ENCODE measurements around the gene SULF2.
"Not testable (repeated sequence)": the region's sequence is repeated elsewhere in the genome, so short reads cannot be mapped to it uniquely, and the experiment has no call there.

SULF2 gene

DNA sequence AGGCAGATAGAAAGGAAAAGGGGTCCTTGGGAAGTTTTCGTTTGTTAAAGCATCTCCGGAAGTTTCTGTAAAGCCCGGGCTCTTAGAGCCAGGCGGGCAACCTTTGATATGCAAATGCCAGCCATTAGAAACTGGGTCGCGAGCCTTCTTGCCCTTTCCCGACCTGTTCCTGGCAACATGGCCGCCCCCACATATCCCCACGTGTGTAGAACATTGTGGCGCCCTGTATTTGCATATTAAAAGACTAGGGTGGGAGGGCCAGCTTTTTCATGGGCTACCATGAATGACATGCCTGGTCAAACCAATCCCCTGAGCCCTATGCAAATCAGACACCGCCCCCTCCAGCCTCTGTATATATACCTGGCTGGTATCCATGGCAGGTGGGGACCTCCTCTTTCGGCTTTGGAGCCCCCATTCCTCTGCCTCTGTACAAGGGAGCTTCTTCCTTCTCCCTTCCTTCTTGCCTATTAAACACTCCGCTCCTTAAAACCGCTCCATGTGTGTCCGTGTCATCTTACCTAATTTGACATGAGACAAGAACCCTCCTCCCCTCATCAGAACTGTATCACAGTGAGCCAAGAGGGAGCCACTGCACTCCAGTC, 19.0 kb upstream of the SULF2 start:
- not testable (repeated sequence) for DNase-seq

DNA sequence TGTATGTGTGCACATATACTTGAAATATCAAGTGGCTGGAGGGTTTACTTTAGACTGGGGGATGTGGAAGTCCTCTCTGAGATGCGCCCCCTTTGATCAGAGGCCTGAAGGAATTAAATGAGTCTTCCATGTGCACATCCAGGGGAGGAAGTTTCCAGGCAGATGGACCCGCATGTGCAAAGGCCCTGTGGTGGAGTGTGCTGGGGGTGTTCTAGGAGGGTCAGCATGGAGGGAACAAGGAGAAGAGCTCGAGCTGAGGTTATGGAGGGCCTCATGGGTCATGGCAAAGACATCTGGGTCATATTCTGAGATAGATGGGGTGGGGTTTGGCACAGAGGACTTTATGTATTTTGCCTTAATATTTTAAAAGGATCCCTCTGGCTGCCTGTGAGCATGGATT, 17.7 kb upstream of the SULF2 start:
- DNase-seq, result no peak

DNA sequence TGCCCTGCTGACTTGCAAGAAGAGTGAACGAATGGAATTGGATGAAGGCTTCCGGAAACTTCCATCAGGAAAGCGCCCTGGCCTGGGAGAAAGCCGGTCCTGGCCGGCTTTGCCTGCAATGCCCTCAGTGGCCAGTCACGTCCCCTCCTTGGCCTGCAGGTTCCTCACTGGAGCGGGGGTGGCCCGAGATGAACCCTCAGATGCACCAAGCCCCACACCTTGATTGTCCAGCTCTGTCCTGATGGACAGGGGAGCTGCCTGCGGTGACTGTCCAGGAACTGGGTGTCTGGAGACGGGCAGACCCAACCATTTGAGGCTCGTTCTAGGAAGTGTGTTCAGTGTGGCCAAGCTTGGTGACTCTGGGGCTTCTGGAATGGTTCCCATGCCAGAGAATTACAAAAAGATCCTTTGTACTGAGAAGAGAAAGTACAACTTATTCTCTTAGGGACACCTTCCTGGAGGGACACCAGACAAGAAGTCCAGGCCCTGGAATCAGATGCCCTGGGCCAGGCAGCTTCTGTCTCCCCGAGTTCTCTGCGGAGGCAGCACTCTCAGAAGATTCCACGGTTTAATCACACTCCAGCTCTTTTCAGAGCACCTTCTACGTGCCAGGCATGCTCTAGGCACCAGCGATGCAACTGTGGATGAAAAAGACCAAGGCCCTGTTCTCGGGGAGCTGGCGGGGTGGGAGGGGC, 17.1 kb upstream of the SULF2 start:
- DNase-seq, result no peak

DNA sequence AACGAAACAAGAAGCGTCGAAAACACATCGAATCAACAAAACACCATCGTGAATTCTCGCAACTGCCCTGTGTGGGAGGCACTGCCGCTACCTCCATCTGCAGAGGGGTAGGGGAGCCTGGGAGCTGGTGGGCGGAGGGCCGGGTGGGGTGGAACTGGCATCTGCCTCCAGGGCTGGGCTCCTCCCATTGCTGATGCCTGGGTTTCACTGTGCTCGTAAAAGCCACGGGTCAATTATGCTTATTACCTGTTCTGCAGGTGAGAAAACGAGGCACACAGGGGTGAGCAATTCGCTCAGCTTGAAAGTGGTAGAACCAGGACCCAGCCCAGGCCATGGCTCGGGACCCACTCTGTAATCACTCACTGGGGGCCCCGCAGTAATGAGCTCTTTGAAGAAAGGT, 16.5 kb upstream of the SULF2 start:
- DNase-seq, result no peak

DNA sequence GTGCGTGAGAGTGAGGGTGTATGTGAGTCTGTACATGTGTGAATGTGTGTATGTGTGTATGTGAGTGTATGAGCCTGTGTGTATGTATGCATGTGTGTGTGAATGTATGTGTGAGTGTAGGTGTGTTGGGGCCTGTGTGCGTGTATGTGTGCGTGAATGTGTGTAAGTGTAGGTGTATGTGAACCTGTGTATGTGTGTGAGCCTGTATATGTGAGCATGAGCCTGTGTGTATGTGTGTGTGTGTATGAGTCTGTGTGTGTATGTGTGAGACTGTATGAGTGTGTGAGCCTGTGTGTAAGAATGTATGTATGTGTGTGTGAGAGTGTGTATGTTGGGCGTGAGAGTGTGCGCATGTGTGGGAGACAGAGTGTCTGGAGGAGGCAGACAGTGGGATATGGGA, 15.8 kb upstream of the SULF2 start:
- DNase-seq, result no peak

DNA sequence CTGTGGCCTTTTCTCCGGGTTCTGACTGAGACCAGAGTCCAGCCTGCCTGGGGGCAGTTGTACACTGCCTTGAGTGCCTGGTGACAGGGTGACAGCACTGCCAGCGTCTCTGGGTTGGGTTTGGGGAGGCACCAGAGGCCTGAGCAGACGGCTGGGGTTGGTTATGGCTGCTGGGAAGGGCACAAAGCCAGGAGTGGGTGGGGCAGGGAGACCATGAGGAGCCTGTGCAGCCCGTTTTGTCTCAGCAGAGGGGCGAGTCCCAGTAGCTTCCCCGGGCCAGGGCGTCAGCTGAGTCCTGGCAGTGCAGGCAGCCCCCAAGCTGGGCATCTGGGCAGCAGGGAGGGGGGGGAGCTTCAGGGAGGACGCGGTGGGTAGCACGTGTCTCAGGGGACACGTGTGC, 15.3 kb upstream of the SULF2 start:
- DNase-seq, result no peak

DNA sequence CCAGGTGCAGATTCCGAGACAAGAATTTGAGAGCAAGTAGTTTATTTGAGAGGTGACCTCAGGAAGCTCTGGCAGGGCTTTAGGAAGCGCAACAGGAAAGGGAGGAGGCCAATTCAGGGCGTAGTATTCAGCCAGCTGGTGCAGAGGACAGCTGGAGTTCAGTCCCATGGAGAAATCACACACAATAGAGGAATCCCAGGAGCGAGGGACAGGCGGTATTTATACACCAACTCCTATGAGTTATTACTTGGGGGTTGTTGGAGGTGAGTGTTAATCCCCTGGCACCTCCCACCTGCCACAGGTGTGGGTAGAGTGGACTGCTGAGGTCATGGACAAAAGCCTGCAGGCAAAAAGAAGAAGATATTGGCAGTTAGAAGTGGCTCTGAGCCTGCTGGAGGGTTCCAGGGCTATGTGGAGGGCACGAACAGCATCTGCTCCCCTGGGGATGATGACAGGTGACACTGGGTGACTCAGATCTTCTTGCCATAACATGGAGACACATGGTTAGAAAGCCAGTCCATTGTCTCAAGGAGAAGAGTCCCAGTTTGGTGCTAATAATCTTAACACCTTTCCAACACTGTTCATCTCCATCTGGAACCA, 13.9 kb upstream of the SULF2 start:
- no peak for DNase-seq

DNA sequence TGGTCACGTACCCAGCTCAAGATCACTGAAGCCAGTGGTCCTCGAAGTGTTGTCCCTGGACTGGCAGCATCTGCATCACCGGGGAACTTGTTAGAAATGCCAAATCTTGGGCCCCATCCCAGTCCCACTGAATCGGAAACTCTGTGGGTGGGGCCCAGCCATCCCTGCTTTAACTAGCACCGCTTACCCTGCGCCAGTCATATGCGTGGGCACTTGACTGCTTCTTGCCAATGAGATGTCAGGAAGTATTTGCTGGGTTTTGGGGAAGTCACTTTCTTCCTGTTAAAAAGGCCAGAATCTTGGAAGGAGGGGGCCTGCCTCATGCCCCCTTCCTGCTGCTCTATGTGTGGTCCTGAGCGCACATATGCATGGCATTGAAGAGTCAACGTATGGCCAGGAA, 11.7 kb upstream of the SULF2 start:
- no peak for DNase-seq

DNA sequence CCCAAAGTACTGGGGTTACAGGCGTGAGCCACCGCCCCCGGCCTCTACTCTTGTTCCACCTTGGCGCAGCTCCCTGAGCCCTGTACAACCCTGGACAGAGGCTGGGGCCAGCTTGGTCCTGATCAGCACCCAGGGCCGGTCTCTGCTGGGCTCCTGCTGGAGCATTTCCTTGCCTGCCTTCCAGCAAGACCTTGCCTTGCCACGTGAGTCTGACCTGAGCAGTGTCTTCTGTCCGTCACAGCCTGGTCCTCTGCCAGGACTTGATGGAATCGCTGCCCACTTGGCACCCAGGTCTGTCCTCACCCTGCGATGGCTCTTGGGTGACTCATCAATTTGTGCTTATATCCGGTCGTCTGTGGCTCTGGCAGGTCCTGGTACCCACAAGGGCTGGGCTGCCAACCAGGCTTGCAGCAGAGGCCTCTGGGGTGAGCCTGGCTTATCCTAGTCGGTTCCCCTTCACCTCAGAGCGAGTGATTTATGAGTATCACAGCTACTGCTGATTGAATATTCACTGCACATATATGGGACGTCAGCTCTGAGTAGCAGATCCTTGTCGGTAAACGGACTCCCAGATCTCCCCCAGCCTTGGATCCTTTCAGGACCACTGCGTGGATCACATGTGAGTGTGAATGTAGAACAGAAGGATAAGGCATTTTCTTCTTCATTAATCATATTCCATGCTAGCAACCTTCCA, 10.1 kb upstream of the SULF2 start:
- no peak for DNase-seq

DNA sequence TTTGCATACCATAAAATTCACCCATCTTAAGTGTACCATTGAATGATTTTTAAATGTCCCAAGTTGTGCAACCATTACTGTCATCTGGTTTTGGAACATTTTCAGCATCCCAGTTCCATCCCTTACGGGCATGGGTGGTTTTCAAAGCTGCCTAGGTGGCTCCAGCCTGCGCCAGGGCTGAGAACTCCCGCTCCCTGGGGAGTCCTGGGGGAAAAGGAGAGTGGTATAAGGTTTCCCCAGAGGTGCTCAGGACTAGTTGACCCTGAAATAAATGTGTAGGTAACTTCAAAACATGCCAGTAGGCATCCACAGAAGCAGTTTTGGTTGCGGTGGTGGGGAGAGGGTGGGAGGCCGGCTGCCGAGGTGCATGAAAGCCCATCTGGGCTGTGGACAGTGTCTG, 9.0 kb upstream of the SULF2 start:
- DNase-seq, result not testable (repeated sequence)

DNA sequence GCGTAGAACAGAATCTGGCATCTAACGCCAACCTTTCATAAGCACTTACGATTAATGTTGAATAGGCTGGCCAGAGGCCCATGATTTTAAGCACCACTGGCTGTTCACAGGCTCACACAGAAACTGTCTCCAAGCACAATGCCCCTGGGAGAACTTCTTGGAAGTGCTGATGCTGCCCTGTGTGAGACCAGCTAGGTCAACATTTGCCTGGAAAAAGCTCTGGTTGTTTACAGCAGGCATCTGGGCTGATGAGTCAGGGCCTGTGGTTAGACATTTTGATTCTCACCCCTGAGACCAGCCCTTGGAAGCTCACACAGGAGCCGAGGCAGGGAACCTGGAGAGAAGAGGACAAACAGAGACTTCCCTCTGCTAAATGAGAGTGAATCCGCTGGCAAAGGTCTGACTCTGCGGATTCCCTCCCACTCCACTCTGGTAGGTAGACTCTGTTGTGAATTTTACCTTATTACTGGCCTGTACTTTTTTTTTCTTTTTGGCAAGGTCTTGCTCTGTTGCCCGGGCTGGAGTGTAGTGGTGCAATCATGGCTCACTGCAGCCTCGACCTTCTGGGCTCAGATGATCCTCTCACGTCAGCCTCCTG, 6.8 kb upstream of the SULF2 start:
- DNase-seq, result peak; percentile 69

DNA sequence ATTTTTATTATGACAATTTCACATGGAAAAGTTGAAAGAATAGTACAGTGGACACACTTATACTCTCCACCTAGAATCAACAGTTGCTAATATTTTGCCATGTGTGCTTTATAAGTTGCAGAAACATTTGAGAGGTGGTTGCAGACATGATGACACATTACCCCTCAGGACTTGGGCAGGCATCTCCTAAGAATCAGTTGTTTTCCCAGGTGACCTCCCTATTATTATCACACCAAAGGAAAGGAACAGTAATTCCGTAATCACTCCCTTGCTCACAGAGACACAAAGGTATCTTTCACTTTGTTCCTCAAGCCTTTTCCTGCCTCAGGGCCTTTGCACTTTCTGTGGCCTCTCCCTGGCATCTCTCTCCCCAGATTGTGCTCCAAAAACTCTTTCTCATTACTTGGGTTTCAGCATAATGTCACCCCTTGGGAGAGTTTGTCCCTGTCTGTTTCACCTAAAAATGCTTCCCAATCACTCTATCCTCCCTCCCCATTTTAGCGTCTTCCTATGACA, 5.9 kb upstream of the SULF2 start:
- no peak for DNase-seq

DNA sequence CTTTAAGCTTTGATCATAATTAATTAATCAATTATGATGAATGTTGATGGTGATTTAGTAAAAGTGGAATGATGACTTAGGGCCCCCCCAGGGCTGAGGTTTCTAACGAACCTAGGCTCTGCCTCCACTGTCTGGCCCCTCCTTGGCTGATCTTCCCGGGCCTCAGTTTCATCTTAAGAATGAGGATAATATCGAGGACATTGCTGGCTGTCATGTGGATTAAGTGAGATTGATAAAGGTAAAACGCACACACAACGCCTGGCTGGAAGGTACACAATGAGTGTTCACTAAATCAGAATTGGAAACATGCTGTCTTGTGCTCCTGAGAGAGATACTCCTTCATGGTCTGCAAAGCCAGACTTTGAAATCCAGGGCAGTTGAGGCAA, 5.3 kb upstream of the SULF2 start:
- no peak for DNase-seq

DNA sequence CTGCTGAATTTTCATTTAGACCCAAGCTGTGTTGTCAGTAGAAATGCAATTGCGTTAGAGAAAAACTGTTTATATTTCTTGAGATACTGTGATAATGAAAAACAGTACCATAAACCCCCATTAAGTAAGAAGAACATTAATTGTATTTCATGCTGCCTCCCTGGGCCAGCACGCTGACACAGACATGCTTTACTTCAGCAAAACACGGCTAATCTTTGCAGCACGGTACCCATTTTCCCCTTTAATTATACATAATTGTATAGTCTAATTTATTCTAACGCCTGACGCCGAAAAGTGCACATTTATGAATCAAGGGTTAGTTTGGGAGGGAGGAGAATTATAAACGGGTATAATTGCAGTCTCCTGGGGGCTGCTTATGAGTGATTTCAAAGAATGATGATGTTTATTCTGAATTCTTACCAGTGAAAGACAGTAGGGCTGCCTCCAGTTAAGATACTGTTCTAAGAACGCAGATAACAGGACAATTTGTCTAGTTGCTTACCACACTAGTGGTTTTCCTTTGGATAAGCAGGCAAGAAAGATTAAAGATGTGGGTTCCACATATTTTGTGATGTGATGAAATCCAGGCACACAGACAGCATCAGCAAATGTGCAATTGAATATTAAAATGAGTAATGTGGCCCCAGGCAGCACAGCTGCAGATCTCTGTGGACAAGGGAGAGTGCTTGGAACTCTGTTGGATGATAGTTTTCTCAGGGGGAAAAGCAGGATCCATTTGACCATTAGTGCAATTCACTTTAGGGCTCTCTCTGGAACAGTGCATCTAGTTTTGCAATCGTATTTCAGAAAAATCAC, 4.7 kb upstream of the SULF2 start:
- no peak for DNase-seq

DNA sequence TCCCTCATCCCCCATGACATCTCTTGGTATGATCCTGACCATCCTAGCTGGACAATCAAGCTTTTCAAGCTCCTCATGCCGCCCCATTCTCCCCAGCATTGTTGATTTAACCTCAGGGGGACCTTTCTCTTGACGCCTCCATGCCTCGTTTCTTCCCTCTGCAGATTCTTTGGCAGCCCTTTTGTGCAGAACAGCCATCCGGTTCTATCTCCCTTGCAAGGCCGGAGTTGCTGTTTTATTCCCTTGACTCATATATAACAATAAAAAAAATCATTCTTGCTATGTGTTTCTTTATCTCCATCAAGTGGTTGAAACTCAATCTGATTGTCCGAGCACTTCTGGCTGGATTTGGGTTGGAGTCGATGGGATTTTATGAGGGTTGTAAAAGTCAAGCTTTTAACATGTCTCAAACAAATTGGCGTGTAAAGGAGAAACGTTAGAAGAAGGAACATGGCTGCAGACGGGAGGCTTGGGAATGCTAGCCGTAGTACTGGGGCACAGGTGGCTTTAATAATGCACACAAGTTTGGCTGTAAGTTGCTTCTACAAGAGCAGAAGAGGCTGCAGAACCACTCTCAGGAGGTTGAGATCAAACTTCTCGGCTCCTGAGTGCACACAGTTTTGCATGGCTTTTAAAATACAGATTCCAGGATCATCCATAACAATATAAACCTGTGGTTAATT, 3.9 kb upstream of the SULF2 start:
- no peak for DNase-seq

DNA sequence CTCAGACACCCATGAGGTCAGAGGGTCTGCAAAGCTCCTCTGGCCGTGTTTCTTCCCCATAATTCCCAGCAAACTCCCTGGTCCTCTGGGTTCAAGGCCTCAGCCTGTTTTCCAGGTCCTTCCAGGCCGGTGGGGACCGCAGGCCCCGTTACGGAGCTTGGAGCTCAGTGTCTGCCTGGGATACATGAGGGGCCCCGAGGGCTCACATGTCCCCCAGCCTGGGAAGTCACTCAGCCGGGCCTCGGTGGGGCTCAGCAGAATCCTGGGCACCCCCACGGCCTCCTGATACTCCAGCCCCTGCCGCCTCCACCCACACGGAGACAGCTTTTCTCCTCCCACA, 3.4 kb upstream of the SULF2 start:
- no peak for DNase-seq

DNA sequence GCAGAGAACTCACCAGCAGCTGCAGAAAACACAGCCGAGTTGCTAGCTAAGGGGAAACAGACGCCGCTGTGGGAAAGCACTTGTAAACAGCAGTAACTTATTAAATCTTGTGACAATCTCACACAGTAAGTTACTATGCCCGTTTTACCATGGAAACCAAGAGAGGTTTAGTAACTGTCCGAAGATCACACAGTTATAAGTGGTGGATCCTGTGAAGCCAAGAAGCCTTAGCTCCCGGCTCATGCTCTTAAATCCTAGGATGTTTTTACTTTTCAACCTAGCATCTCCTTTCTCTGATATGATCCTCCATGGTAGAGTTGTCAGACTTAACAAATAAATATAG, 1.5 kb upstream of the SULF2 start:
- no peak for DNase-seq

DNA sequence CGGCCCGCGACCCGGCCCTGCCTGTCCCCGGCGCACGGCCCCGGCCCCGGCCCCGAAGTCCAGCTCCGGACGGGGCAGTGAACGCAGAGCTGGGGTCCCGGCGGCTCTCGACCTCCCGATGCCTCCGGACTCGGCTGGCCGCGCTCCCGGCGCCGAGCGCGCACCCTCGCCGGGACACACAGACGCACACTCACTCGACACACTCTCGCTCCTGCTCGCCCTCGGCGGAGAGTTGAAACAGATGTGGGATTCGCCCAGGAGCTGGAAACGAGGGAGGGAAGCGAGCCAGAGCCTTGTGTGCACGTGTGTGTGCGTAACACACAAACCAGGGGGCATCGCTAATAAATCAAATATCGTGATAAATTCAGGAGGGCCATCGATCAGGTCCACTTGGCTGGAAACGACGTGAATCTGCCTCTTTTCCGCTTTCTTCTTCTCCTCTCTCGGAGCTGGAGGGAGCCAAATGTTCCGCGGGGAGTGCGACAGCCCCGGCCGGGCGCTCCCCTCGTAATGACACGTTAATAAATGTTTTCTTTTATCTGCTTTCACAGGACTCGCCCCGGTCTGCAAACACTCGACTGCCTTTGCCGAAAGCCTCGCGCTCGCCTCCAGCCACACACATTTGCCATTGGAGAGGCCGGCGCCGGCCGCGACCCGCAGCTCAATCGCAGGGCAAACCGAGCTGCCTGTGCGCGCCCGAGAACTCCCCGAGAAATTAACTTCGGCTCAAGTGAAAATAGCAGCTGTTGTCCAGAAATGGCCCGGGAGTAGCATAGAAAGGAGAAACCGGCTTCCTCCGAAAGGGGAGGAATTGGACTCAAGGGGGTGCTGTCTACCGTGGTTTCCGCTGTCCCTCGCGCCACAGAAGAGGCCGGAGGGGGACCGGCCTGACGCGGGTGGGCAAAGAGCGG, 828 bp upstream of the SULF2 start:
- peak; percentile 89 for DNase-seq

DNA sequence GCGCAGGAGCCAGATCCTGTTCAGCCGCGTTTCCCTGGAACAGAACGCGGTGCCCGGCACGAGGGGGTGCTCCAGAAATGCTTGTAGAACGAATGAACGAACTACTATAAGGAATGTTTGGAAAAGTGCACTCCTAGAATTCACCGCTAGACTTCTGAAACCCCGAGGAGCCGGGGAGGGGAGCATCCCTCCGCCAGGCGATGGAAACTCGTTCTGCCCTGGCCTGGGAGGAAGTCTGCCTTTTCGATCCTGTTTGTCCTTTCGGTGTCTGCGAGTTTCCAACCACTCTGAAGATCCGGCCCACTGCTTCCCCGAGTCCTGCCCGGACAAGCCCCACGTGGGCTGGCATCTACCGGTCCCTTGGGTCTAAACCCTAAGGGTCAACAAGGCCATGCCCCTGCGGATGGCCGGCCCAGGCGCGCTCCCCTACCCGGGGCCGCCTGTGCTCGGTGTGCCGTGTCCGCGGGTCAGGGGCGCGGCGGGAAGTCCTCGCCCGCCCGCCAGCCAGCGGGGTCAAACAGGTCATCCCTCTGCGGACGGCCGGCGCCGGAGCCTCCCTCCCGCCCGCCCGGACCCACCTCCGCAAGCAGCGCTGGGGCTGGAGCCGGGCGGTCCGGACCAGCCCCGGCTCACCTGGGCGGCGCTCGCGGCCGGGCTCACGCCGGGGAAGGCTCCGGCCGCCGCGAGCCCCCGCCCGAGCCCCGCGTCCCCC, 526 bp downstream of the SULF2 start:
- peak; percentile 76 for DNase-seq

DNA sequence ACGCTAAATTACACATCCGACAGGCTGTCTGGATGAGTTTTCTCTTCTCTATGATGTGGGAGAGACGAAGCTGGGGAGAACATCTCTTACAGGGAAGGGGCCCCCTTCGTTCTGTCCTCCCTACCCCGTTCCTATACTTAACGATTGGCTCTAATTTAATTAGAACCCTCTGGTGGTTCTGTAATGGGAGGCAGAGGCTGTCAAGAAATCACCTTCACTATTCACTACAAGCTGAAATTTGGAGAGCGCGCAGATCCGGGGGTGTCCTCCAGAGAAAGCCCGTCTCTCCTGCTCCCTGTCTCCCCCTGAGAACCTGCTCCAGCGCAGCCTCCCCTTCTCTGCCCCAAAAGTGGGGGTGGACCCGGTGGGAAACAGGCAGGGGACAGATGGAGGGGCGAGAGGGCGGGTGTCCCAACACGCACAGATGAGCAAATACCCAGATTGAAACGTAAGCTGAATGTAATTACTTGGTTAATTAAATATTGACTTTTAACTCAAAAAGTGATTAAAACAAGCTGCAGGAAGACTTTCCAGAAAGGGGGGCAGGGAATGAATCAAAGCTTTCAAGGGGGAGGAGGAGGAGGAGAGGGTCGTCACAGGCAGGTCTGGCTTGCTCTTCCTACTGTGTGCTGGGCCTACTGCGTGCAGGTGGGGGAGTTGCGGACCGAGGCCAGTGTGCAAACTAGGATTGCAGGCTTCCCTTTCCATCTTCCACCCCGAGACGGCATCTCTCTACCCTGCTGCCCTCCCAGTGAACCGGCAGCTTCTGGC, 1.3 kb downstream of the SULF2 start:
- DNase-seq, result no peak
